ENCODE data around the gene SMARCA5. TPM values are rescaled to one million over a fixed set of nuclear protein-coding genes. Genes with fewer than 3 reads are reported as not detected.
A peak's percentile ranks its signal among the peaks of the same experiment; 100 is the strongest.

Gene SMARCA5
- total RNA-seq, 2 donors from 2014 or later, result 20.8 to 21.0 TPM

DNA sequence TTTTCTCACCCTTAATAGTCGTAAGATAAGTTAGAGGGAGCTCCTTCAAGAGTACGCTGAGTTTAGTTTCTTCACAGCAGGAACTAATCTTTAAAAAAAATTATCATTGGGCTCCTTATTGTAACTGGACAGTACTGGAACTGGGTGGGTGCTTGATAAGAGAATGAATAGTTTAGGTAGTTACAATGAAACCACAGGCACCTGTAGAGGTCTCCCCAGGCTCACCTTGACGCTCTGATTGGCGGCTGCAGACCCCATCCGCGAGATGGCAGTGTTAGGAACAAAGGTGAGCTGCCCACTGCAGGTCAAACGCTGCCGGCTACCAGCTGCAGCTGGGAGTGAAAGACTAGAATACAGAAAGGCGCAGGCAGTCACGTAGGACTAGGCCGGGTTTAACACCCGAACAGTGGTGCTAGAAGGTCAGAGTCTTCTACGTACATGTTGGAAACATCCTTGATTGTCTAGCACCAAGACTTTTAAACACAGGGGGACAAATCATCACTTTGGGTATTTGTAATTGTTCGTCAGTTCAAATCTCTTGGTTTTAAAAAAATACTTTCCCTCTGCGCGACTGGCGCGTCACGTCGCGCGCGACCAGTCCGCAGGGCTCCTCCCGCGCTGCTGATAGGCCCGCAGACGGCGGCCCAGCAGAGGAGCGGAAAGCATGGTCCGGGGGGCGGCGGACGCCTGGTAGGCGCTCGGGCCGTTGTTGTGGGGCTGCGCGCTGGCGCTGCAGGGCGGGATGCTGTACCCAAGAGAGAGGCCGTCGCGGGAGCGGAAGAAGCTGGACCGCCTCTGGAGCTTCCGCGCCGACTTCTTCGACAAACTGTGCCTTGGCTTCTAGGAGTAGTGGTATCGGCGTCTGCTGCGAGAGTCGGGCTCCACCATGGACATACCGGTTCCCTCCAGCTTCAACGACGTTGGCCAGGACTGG is 45.6 kb downstream of the SMARCA5 start:
- TF ChIP-seq CTCF (IDR thresholded peaks at IDR 0.05) (peak; percentile 50 to 91 (median 80)), POLR2A (IDR thresholded peaks at IDR 0.05) (peak; percentile 11 to 67 (median 61))
- H3K27ac ChIP-seq, result peak overlapping the region; percentile 75 to 84 (median 80)
- H3K9me3 ChIP-seq, result no peaks in the 10 kb centered on the region
- ATAC-seq, result peak; percentile 95
- DNase-seq, result peak; percentile 86 to 92 (median 89)
- H3K27me3 ChIP-seq, result no peaks in the 10 kb centered on the region
- intact Hi-C loops (cut with DNase I), result no loop called here
- peak overlapping the region; percentile 35 to 49 for H3K4me3 ChIP-seq
- 0 to 1% methylated on average over 22 to 57 of the region's 57 CpGs for WGBS, 2 donors
- H3K36me3 ChIP-seq (replicated peaks in 1 of 2; ENCODE audit: insufficient read depth in 1 of 2, low read depth in 2 of 2), result no peaks in the 10 kb centered on the region
- peaks cover 20% of the 10 kb centered on the region for H3K4me1 ChIP-seq

DNA sequence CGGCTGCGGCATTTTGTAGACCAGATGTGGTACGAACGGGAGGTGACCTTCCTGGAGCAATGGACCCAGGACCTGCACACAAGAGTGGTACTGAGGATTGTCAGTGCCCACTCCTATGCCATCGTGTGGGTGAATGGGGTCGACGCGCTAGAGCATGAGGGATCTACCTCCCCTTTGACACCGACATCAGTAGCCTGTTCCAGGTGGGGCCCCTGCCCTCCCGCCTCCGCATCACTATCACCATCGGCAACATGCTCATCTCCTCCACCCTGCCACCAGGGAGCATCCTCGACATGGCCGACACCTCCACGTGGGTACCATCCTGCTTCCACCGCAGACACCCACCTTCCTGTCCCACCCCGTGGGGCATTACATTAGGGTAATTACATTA is 46.2 kb downstream of the SMARCA5 start:
- ATAC-seq (no peak), DNase-seq (no peak)
- Histone ChIP-seq H3K4me3 (peak overlapping the region; percentile 35 to 49), H3K36me3 (replicated peaks in 1 of 2; ENCODE audit: insufficient read depth in 1 of 2, low read depth in 2 of 2) (no peaks in the 10 kb centered on the region), H3K27ac (peak overlapping the region in 3 of 4 donors; percentile 75 to 84 (median 77)), H3K4me1 (peaks cover 20% of the 10 kb centered on the region), H3K9me3 (no peaks in the 10 kb centered on the region), H3K27me3 (no peaks in the 10 kb centered on the region)
- intact Hi-C loops (cut with DNase I), result no loop called here
- 51 to 65% methylated on average over 13 to 17 of the region's 17 CpGs for WGBS, 2 donors
- TF ChIP-seq CTCF (IDR thresholded peaks at IDR 0.05), result no peak
- TF ChIP-seq POLR2A (IDR thresholded peaks at IDR 0.05), result no peak

GRCh38 chr4:143564472-143564871 is 51.0 kb downstream of the SMARCA5 start:
- intact Hi-C loops (cut with DNase I), result no loop called here
- ATAC-seq (no peak), DNase-seq (no peak)
- no peaks in the 10 kb centered on the region for H3K27me3 ChIP-seq
- no peaks in the 10 kb centered on the region for H3K9me3 ChIP-seq
- H3K4me1 ChIP-seq, result peaks cover 10% of the 10 kb centered on the region
- H3K27ac ChIP-seq, result no peak overlapping the region
- TF ChIP-seq POLR2A (IDR thresholded peaks at IDR 0.05) (no peak), CTCF (IDR thresholded peaks at IDR 0.05) (no peak)
- WGBS, 2 donors, result 77 to 87% methylated on average over 2 of the region's 2 CpGs
- H3K4me3 ChIP-seq, result no peak overlapping the region
- H3K36me3 ChIP-seq (replicated peaks in 1 of 2; ENCODE audit: insufficient read depth in 1 of 2, low read depth in 2 of 2), result no peaks in the 10 kb centered on the region

- H3K36me3 ChIP-seq (replicated peaks in 1 of 2; ENCODE audit: insufficient read depth in 1 of 2, low read depth in 2 of 2), result no peaks in the 10 kb centered on the region
- no peak for DNase-seq
- intact Hi-C loops (cut with DNase I), result no loop called here
- no peaks in the 10 kb centered on the region for H3K4me1 ChIP-seq
- no peak for TF ChIP-seq POLR2A (IDR thresholded peaks at IDR 0.05)
- no peak for TF ChIP-seq CTCF (IDR thresholded peaks at IDR 0.05)
- H3K27ac ChIP-seq, result no peak overlapping the region
- H3K27me3 ChIP-seq, result no peaks in the 10 kb centered on the region
- ATAC-seq, result no peak
- H3K4me3 ChIP-seq, result no peak overlapping the region
- no peaks in the 10 kb centered on the region for H3K9me3 ChIP-seq
These were observed 61.8 kb downstream of the SMARCA5 start for GRCh38 chr4:143575331-143575730.
